Measurements from ENCODE around the gene RNF43.

DNA sequence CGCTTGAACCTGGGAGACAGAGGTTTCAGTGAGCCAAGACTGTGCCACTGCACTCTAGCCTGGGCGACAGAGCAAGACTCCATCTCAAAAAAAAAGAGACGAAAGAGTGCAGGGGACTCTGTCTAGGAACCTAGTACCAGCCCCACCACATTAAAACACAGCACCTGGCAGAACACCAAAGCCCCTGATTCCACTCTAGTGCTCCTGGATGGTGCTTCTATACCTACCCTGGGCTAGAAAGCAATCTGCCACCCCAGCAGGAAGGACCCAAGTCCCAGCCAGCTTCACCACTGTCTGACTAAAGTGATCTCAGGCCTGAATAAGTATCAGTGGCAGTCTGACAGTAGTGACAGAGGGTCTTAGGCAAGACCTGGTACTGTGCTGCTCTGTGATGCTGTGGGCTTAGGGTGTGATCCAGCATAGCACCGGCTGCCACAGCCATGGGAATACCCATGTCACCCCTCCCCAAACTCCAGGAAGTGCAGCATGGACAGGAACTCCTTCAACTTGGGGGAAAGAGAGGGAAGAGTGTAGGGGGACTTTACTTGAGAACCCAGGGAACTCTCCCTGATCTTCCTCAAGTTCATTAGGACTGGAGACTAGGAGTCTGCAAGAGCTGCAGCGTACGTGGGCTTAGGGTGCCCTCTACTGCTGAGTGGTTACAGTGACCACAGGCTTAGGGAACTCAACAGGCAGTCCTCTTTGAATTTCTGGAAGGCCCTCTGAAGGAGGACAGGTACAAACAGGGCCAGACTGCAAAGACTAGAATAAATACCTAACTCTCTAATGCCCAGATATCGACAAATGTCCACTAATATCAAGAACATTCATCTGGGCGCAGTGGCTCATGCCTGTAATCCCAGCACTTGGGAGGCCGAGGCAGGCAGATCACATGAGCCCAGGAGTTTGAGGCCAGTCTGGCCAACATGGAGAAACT lies 30.0 kb upstream of the RNF43 start:
- TF ChIP-seq EZH2 (IDR thresholded peaks at IDR 0.05; ENCODE audit: insufficient read depth, poor library complexity, severe bottlenecking) (no peak), EZH2phosphoT487 (IDR thresholded peaks at IDR 0.05; ENCODE audit: insufficient read depth, low read depth) (no peak)

Measured in GM23248 (cell line).